PFSK-1 (cell line): ENCODE data around the gene CYP3A5.

Experiments
- POLR2AphosphoS5 ChIP-seq: IDR thresholded peaks from 2 replicates; pipeline ENCODE4 v1.6.1; 2012; ENCODE audit warnings: low read depth, mild to moderate bottlenecking, control low read depth, low read length, moderate library complexity
- TAF1 ChIP-seq: IDR thresholded peaks from 2 replicates; pipeline ENCODE4 v1.6.1; 2012; ENCODE audit warnings: low read length, control low read depth, borderline replicate concordance; ENCODE audit not compliant: insufficient read depth
- TF ChIP-seq, protein P1 (sequence below), 2 experiments: IDR thresholded peaks; 2 replicates each; pipeline versions ENCODE4 v1.6.1 to v1.8.0; 2011 to 2012; ENCODE audit warnings: low read depth in 2 of 2, low read length in 2 of 2, control low read depth in 1 of 2, inconsistent platforms in 1 of 2, mild to moderate bottlenecking in 1 of 2, moderate library complexity in 1 of 2; ENCODE audit not compliant: insufficient read depth in 1 of 2

DNA sequence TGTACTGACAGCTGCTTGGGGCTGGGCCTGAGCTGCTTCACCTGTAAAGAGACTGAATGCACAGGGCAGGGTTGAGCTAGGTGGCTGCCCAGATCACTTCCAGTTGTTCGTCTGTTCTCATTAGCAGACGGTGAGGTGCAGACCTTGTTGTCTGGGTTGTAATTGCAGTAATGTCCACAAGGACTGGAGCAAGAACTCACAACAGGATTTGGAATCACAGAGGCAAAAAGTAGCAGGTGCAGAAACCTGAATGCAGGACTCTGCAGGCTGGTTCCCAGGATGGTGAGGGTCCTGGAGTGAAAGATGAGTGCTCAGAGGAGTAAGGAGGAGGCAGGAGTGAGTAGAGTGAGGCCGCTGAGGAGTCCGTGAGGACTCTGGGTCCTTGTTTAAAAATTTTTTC lies 53.8 kb downstream of the CYP3A5 start:
- TF ChIP-seq POLR2AphosphoS5: no peak
- no peak for TF ChIP-seq TAF1
- TF ChIP-seq, protein P1, sequence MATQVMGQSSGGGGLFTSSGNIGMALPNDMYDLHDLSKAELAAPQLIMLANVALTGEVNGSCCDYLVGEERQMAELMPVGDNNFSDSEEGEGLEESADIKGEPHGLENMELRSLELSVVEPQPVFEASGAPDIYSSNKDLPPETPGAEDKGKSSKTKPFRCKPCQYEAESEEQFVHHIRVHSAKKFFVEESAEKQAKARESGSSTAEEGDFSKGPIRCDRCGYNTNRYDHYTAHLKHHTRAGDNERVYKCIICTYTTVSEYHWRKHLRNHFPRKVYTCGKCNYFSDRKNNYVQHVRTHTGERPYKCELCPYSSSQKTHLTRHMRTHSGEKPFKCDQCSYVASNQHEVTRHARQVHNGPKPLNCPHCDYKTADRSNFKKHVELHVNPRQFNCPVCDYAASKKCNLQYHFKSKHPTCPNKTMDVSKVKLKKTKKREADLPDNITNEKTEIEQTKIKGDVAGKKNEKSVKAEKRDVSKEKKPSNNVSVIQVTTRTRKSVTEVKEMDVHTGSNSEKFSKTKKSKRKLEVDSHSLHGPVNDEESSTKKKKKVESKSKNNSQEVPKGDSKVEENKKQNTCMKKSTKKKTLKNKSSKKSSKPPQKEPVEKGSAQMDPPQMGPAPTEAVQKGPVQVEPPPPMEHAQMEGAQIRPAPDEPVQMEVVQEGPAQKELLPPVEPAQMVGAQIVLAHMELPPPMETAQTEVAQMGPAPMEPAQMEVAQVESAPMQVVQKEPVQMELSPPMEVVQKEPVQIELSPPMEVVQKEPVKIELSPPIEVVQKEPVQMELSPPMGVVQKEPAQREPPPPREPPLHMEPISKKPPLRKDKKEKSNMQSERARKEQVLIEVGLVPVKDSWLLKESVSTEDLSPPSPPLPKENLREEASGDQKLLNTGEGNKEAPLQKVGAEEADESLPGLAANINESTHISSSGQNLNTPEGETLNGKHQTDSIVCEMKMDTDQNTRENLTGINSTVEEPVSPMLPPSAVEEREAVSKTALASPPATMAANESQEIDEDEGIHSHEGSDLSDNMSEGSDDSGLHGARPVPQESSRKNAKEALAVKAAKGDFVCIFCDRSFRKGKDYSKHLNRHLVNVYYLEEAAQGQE (IDR thresholded peaks at IDR 0.05; ENCODE audit: insufficient read depth in 1 of 2, low read depth in 2 of 2, low read length in 2 of 2): no peak
